ENCODE results near the gene KHDC4.
A peak's percentile ranks its signal among the peaks of the same experiment; 100 is the strongest.

Gene KHDC4

DNA sequence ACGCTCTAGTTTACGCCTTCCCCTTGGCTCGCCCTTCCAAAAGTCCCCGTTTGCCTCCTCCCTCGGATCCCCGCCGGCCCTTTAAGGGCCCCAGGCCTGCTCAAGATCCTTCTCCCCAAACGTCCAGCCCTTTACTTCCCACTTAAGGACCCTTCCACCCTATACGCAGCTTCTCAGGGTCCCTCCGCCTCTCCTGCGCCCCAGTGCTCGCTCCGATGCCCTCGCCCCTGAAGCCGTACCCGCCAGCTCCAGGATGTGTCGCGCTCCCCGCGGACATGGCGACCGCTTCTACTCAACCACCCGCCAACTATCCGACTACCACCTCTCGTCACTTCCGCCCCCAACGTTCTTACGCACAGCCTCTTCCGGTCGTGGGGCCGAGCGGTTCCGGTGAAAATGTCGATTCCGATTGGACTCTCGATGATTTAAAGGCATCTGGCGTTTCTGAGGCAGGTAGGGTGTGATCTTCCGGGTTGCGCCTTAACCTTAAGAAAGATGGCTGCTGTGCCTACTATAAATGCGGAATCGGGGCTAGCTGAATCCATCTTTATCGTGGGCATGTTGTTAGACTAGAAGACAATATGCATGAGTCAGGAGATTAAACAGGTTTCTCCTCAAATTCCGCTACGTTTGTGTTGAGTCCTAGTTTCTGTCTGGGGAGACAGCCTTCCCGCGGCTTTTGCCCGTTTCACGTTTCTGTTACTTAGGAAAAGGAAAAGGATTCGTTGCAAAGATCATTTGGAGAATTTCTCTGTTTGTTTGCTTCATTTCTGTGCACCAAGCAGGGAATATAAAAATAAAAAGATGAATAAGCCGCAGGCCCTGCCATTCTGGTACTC is at the start of gene KHDC4:
Gene KHDC4, minus strand, starts transcription at position 317 of the 839 bp plus-strand sequence. Its CDS starts 40 bp downstream, at position 277.
- peak; percentile 94 for DNase-seq (ENCODE audit: low read depth)

DNA sequence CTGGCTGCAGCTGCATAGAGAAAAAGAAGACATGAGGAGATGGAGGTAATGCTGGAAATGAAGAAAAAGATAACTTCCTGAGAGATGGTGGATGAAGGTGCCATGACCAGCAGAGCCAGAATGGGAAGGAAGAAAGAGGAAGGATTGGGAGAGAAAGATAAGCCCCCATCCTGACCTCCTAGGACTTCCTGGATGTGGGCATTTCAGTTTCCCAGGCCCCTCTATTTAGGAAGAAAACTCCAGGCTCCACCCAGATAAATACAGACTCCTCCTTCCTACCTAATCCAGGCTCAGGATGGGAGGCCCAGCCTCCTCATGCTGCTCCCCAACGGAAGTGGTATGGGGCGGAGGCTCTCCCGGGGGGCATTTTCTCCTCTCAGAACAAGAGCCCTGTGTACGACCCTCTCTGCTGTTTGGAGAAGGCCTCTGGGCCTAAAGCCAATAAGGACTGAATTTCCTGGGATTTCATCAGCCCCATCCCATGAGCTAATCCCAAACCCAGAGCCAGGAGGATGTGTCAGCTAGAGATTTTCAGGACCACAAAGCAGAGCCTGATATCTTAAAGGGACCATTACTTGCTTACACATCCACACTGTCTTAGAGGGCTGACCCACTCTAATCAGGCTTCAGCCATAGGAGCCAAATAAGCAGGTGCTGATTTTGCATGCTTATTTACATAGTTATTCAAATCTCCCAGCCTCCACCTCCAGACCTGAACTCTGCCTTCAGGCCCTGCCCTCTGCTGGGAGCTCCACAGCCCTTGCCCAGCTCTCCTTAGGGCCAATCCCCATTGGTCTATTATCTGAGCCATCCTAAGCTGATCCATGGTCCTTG is 49.2 kb upstream of the KHDC4 start:
- DNase-seq (ENCODE audit: low read depth): no peak

DNA sequence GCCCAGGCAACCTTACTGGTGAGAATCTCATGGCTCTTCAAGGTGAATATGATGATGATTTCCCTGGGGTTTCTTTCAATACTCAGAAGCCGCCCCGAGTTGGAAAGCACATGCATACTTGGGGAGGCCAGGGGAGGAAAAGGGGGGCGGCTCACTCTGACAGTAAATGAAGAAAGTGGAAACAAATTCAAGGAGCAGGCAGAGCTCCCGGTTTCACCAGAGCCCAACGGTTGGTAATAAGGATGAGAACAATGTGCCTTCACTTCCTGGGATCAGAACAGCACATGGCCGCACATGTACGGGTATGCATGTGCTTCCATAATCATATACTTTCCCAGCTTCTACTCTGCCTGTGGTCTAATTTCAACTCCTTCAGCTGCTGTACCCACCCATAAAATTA is 47.9 kb upstream of the KHDC4 start:
- DNase-seq (ENCODE audit: low read depth): no peak

DNA sequence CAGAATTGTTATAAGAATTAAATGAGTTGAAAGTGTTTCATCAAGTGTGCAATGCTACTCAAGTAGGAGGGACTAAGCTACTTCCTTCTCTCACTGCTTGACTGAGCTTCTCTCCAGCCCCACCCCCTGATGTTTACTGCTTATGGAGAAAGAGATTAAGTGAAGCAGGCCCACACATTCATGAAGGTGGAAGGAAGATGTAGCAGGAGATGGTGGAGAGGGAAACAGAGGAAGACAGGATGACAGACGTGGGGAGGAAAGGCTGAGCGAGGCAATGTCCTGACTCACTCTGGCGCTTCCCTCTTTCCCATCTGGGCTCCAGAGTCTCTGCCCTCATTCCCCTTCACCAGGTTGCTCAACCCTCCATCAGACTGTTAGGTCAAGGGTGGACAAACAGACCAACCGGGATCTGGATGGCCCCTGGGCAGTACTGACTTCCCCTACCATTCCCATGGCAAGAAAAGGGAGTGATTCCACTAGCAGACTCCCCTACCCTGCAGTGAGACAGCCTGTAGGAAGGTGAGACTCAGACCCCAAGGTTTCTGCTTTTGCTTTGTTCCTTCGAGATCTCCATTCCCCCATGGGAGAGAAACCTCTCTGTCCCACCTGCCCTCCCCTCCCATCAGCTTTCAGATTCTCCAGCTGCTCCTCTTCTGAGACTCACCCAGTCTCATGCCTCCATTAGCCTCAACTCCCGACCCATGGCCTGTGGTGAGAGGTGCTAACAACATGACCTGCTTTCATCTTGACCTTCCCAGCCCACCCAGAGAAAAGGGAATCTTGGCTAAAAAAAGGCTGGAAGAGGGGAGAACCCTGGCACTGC is 47.3 kb upstream of the KHDC4 start:
- no peak for DNase-seq (ENCODE audit: low read depth)

DNA sequence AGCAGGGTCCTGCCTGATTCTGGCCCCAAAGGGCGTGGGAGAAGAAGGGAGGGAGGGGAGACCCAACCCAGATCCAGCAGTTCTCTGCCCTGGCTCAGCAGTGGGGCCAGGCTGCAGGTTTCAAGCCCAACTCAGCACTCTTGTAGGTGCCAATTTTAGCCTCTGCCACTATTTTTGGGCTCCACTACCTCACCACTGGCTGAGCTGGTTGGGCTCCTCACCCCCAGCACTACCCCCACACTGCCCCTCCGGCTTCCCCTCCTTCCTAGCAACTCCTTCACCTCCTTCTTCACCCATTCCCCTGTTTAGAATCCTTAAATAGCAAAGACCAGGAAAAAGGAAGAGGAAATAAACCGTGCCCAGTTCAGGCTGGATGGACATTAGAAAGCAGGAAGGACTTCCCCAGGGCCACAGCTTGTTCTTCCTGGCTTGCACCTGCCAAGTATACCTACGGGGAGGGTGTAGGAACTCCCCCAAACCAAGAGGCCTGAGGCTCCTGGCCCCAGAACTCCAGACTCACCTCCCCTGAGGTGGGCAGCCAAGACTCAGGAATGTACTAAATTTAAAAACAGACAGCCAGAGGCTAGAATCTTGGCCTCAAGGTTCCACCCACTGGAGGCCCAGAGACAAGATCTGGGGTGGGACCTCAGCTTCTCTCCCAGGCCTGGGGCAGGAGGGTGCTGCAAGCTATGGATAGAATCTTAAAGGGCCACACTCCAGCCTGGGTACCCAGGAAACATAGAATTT is 45.6 kb upstream of the KHDC4 start:
- no peak for DNase-seq (ENCODE audit: low read depth)

DNA sequence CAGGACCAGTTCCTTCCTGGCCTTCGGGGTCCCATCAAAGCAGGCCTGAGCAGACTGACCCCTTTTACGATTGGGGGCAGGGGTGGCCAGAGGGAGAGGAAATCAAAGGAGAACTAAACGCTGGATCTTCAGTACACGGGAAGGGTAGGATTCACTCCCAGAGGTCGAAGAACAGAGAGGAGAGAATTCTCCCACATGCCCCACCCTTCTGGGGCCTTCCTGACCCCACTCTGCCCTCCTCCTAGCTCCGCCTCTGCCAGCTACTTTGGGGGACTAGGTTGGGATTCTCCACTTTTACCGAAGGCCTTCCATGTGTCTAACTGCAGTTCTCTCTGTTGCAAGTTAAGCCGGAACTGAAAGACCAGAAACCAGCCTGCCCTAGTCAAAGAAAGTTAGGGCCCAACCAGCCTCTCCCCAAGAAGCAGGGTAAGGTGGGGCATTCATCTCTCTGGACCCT is 44.8 kb upstream of the KHDC4 start:
- no peak for DNase-seq (ENCODE audit: low read depth)

DNA sequence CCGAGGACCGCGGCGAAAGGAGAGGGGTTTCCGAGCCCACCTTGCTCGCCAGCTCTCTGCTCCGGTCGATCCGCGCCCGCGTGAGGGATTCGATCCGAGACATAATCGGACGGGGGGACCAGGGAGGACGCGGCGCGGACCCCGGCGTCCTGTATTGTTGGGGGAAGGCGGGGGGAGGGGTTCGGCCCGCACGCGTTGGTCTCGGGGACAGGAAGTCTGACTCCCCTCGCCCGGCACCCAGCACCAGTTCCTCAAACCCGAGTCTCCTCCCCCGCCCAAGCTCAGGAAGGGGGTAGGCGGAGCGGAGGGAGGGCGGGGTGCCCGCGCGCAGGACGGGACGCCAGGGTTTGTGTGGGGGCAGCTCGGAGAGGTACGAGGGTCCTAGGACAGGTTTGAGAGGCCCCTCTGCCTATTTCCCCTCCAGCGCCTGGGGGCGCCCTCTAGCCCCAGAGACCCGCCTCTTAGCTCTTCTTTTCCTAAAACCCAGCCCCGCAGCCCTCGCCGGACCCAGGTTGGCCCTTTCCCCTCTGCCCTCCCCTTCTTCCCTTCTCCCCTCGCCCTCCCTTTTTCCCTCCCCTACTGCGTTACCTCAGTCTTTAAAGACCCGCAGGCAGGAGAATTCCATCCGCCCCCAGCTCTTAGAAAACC is 44.2 kb upstream of the KHDC4 start, which contains the start of gene ARHGEF2:
Gene ARHGEF2, minus strand, starts transcription at position 223 of the 648 bp plus-strand sequence. Its CDS starts 120 bp downstream, at position 103.
- peak; percentile 68 for DNase-seq (ENCODE audit: low read depth)

DNA sequence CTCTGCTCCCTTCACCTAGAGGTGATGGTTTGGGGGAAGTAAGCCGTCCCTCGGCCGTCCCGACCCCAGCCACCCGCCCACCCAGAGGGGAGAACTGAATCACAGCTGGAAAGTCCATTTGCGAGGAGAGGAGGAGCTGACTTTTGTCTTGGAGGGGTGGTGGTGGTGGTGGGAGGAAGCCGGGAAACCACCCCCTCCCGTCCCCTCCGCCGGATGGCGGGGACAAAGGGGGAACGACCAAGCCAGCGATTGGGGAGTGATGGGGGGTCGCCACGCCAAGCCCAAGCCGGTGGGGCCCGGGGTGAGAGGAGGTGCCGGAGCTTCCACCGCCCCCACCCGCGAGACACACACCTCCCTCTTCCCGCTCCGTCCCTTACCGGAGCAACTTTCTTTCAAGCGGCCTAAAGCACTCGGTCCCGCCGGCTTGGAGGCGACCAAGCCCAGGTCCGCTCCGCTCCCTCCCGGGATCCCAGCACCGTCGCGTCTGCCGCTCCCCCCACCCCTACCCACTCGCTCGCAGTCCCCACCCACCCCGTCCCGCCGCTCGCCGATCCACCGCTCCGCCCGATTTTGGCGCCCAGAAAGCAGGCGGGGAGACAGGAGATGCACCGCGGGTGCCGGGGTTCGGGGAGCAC is 43.6 kb upstream of the KHDC4 start:
- DNase-seq (ENCODE audit: low read depth): peak; percentile 50

DNA sequence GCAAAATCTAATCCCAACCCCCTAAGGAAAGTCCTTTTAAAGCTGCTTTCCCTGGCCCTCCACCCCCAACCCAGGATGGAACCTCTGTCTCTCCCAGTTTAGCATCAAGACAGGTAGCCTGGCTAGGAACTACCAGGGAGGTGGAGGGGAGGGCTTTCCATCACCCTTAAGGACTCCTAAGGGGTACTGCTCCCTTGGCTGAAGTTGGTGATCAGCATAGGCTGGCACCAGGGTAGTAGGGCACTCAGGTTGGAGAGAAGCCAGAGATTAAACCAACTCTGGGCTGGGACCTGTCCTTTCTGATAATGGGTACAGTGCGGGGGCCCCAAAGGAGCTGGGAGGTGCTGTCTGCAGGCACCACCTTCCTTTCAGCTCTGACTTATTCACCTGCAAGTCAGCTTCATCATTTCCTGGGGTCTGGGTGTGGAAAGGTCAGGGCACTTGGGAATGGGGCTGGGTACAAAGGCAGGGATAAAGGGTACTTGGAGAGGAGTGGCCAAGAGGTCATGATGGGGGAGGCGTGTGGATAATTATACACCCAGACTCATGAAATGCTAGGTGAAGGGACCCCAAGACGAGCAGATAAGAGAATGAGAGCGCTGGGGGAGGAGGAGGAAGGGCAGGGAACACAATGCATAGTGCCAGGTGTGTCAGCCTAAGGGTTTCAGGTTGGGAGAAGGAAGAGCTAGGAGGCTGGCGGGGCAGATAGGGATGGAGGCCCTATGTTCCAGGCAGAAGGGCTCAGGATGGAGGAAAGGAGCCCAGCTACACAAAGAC is 42.9 kb upstream of the KHDC4 start:
- DNase-seq (ENCODE audit: low read depth): no peak

DNA sequence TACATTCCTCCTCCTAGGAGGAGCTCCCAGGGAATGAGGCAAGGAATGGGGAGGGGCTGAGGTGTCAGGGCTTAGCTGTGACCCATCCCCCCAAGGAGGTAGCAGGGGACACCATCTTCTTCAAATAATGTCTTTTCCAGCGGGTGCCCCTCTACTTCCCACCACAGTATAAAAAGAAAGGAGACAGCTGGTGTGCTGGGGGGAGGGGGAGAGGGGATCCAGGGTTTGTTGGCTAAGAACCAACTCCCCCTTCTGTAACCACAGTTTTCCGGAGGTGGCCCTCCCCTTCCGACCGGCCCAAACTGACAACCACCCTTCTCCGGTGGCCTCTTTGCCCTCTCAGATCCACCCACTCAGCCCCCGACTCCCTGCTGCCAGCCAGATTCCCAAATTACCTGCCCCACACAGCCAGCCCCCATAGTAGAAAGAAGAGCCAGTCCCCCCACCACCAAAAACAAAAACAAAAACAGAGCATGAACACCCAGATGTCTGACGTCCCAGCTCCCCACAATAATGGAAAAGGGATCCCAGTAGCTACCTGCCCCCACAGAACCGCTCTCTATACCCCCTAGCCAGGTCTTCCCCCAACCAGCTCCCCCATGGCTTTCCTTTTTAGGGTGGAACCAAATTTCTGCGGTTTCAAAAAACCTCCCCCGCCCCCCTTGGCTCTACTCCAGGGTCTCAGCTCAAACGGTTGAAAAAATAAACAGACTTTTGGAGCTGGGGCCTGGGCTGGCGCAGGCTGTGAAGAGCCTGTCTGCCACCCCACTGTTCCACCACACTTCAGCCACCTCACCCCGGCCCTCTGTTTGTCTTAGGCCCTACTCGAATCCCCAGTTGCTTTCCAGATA is 42.1 kb upstream of the KHDC4 start:
- DNase-seq (ENCODE audit: low read depth): peak; percentile 52

DNA sequence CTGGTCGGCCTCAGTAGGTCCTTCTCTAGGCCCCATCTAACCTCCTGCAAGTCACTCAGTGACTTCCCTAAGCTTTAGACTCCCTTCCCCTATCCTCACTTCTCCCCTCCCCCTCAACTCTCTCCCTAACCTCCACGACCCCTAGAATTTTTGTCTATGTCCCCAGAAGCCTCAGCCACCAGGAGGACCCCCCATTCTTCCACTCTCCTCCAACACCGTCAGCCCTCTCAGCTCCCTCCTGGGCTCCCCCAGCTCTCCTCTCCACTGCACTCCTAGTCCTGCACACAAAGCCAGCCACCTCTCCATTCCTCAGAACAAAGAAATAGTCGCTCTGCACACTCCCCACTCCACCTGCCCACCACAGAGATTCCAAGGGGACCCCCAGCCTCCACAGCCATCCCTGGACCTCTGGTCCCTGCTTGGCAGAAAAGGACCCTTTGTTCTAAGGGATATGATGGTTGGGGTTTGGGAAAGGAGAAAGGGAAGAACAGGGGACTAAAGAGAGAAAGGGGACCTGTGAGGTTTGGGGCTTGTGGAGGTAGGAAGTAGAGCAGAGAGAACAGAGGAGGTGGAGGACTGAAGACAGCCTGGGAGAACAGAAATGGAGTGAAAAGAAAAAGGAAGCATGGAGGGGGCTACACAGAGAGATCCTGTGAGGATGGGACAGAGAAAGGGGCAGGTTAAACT is 41.3 kb upstream of the KHDC4 start:
- no peak for DNase-seq (ENCODE audit: low read depth)

DNA sequence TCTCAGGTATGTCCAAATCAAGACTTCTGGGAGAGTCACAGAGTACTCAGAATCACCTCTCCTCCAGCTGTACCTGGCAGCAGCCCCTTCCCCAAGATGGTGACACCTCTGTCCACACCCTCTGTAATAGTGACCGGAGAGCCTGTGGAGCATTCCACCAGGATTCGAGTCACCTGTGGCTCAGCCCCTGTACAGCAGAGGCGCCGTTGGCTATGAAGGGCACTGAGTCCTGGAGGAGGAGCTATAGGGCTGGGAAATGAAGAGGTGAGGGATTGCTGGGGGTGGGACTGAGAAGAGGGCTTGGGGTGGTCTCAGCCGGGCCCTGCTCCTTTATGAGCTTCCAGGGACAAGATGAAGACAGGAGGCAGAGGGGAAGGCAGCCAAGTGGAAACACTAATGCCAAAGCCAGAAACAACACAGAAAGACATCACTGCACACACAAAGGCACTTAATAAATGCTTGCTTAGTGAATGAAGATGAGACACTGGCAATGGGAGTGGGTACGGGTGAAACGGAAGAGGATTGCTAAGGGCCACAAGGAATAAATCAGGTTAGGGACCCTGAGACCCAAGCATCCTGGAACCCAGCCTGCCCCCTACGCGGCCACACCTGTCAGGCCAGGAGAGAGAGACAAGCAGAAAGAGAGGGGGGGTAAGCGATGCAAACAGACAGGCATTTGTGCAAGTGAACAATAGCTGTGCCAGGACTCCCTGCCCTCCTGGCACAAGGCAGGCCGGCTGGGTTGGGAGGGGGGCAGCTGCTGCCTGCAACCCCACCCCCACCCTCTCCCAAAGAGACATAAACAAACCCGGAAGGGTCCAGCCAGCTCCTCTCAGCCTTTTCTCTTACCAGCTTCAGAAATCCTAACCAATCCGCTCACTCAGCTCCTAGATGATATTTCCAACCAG is 40.2 kb upstream of the KHDC4 start:
- no peak for DNase-seq (ENCODE audit: low read depth)

DNA sequence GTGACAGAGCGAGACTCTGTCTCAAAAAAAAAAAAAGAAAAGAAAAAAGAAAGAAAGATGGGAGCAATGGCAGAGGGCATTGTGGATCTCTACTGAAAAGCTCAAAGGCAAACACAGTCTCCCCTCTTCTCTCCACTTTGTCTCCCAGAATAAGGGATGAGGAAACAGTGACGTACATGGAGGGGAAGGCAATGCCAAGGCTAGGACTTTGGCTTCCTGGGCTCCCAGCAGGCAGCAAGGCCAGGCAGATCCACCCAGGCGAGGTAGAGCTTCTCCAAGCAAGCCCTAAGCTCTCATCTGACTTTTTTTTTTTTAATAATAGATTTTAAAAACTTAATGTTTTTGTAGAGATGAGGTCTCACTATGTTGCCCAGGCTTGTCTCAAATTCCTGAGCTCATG is 39.5 kb upstream of the KHDC4 start:
- no peak for DNase-seq (ENCODE audit: low read depth)

DNA sequence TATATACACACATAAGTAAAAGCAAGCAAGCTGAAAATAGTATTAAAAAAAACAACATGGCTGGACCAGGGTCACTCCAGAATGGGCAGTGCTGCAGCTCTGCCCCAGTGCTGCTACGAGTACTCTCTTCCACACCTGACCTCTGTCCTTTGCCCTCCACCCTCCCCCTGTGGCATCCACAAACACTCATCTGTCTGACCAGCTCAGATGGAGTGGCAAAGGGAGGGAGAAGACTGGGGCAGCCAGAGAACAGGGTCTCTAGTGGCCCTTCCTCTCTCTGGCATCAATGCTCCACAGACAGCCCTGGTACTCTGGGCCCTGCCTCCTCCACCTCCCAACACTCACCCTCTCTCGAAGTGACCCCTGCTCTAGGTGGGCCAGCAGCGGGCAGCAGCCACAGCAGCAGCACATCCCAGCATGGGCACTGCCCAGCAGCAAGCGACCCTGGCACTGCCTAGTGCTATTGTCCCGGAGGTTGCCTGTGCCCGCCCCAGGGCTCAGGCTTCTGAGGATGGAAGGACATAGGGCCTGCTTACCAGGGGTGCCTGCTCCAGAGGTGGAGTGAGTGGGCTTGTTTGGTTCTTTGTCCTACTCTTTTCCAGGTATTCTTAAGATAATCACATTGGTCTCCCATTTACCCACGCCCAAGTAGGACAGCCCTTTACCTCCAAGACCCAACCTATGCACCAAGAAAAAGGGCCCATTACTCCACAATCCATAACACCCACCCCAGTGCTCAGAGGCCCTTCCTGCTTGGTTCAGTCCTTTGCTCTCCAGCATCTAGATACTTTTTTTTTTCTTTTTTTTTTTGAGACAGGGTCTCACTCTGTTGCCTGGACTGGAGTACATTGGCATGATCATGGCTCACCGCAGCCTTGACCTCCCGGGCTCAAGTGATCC is 37.9 kb upstream of the KHDC4 start:
- DNase-seq (ENCODE audit: low read depth): no peak

DNA sequence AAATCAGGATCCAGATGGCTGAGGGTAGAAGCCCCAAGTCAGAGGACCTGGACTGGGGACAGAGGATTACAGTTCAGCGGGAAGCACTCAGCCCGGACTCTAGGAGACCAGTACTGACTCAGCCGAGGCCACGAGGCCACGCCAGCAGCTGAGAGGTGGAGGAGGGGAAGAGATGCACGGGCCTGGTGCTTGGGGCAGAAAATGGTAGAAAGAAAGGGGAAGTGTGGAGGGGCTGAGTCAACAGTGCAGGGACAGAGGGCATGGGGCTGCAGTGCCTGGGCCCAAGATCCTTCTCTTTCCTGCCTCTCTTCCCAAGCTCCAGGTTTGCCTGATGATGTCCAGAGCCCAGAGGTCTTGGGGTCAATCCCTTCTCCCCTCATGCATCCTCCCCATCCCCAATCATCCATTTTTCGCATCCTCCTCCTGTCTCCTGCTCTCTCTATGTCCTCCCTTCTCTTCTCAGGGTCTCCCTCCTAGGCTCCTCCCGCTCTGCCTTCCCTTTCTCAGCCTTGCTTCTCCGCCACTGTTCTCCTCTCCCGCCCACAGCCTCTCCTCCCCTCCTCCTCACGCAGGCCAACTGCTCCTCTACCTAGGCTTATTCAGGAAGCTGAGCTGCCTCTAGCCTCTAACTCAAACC is 36.4 kb upstream of the KHDC4 start:
- no peak for DNase-seq (ENCODE audit: low read depth)
